AG04450 (cell line): ENCODE results near the gene TBC1D14. TPM values are rescaled to one million over a fixed set of nuclear protein-coding genes. Genes with fewer than 3 reads are reported as not detected.
"Not testable (repeated sequence)": the region's sequence is repeated elsewhere in the genome, so short reads cannot be mapped to it uniquely, and the experiment has no call there.

Experiments
- CTCF ChIA-PET: fragments of 300-600, 350-600 bp; formaldehyde crosslinking; extraction: SDS; loops from one replicate; lab custom pipeline; 2022; ENCODE audit warnings: antibody characterized with exemption, inconsistent platforms; lab: Charles Lee
- POLR2A ChIA-PET: fragments of 350-600 bp; formaldehyde crosslinking; extraction: SDS; loops from one replicate; lab custom pipeline; 2021; ENCODE audit warnings: antibody characterized with exemption, inconsistent platforms; lab: Yijun Ruan, JAX
- DNase-seq: peaks from one replicate; pipeline ENCODE4 v3.0.0-alpha.2; 2011; ENCODE audit warnings: low read depth, low spot score
- H3K27ac ChIP-seq: one replicate; pipeline ENCODE4 v1.5.1; 2012; ENCODE audit warnings: low read depth, low read length, control low read depth
- H3K27me3 ChIP-seq: one replicate; pipeline ENCODE4 v1.6.0; 2012; ENCODE audit warnings: low read length; ENCODE audit not compliant: control insufficient read depth, insufficient read depth
- H3K4me3 ChIP-seq: 2 replicates; pipeline ENCODE4 v1.5.1; 2011; ENCODE audit warnings: mild to moderate bottlenecking, low read depth, low read length, control low read depth
- H3K9me3 ChIP-seq: 2 replicates; pipeline ENCODE4 v1.5.1; 2012; ENCODE audit warnings: low read length; ENCODE audit not compliant: control insufficient read depth, insufficient read depth
- polyA plus RNA-seq: library from polyadenylated mRNA; depleted of rRNA; stranded (reverse); fragments of >200 nt; gene quantifications from 2 replicates; pipeline ENCODE4 v1.2.3, GENCODE V29; 2011
- TF ChIP-seq, protein P1 (sequence below): IDR thresholded peaks from 2 replicates; pipeline ENCODE4 v1.5.1; 2011; ENCODE audit warnings: low read depth, low read length, control low read depth, inconsistent platforms

TBC1D14 gene
- polyA plus RNA-seq, 1 experiment: 46.3 TPM

DNA sequence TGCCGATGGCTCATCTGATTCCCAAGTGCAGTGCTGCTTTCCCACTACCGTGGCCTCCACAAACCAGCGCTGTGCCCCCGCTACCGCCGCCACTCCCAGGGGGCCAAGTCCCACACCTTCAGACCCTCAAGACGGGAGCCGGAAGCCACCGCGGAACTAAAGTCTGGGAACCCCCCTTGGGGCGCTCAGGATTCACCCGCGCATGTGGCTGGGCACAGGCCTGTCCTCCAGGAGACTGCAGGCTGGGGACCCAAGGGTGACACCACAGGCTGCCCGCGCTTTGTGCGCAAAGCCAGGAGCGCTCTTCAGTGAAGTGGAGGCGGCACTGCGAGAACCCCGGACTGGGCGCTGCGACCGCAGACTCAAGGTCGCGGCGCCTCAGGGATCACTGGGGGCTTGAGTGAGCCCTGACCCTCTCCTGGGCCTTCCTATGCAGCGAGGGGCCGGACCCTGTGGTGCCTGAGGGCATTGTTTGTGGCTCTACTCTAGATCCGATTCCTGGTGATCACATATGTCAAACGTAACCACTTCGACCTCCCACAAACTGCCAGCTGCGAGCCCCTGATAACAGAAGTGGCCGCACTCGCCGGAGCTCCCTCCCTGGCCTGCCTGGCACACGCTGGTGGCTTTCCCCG, 20.4 kb upstream of the TBC1D14 start:
- TF ChIP-seq, protein P1, sequence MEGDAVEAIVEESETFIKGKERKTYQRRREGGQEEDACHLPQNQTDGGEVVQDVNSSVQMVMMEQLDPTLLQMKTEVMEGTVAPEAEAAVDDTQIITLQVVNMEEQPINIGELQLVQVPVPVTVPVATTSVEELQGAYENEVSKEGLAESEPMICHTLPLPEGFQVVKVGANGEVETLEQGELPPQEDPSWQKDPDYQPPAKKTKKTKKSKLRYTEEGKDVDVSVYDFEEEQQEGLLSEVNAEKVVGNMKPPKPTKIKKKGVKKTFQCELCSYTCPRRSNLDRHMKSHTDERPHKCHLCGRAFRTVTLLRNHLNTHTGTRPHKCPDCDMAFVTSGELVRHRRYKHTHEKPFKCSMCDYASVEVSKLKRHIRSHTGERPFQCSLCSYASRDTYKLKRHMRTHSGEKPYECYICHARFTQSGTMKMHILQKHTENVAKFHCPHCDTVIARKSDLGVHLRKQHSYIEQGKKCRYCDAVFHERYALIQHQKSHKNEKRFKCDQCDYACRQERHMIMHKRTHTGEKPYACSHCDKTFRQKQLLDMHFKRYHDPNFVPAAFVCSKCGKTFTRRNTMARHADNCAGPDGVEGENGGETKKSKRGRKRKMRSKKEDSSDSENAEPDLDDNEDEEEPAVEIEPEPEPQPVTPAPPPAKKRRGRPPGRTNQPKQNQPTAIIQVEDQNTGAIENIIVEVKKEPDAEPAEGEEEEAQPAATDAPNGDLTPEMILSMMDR: no peak
- DNase-seq: no peak
- ChIA-PET POLR2A (no interaction called here), CTCF (no interaction called here)
- Histone ChIP-seq H3K27ac (no peak overlapping the region), H3K27me3 (no peaks in the 10 kb centered on the region), H3K9me3 (peaks cover 31% of the 10 kb centered on the region), H3K4me3 (no peak overlapping the region)

DNA sequence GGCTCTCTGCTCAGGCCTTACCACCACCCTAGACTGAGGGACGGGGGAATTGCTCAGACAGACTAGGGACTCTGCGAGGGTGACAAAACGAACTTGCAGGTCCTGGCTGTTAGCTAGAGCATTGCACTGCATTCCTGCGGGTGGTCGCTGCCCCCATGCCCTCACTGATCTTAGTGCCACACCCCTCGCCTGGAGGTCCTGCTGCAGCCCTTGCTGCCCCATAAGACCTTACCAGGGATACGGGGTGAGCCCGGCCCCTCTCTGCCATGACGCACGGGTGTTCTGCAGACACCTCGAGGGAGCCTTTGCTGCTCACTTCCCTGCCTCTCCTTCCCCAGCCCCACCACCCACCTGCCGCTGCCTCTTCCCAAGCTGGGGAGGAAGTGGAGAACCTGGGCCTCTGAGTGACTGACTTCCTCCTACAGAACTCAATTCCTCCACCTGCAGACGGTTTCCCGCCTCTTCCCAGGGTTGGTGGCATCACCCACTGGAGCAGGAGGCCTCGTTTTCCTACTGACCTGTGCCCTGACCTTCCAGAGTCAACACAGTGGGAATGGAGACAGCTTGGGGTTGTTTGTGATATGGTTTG, 19.8 kb upstream of the TBC1D14 start:
- H3K27ac ChIP-seq: no peak overlapping the region
- ChIA-PET POLR2A (no interaction called here), CTCF (no interaction called here)
- peaks cover 31% of the 10 kb centered on the region for H3K9me3 ChIP-seq
- H3K4me3 ChIP-seq: no peak overlapping the region
- no peaks in the 10 kb centered on the region for H3K27me3 ChIP-seq
- TF ChIP-seq, protein P1: no peak
- DNase-seq: no peak

DNA sequence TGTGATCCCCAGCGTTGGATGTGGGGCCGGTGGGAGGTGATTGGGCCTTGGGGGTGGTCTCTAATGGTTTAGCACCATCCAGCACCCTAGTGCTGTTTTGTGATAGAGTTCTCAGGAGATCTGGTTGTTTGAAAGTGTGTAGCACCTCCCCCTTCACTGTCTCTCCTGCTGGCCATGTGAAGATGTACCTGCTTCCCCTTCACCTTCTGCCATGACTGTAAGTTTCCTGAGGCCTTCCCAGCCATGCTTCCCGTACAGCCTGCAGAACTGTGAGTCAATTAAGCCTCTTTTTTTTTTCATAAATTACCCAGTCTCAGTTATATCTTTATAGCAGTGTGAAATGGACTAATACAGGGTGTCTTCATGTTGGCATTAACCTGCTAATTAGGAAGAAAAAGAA, 19.3 kb upstream of the TBC1D14 start:
- CTCF ChIA-PET: no interaction called here
- no peak overlapping the region for H3K4me3 ChIP-seq
- TF ChIP-seq, protein P1: no peak
- no peaks in the 10 kb centered on the region for H3K27me3 ChIP-seq
- POLR2A ChIA-PET: no interaction called here
- no peak for DNase-seq
- no peak overlapping the region for H3K27ac ChIP-seq
- peaks cover 31% of the 10 kb centered on the region for H3K9me3 ChIP-seq

DNA sequence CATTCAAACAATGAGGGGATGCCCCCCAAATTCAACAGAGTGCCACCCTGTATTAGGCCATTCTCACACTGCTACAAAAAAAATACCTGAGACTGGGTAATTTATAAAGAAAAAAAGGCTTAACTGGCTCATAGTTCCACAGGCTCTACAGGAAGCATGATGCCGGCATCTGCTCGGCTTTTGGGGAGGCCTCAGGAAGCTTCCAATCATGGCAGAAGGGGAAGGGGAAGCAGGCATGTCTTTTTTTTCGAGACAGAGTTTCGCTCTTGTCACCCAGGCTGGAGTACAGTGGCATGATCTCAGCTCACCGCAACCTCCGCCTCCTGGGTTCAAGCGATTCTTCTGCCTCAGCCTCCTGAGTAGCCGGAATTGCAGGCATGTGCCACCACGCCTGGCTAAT, 18.7 kb upstream of the TBC1D14 start:
- H3K27ac ChIP-seq, DNase-seq, H3K27me3 ChIP-seq, H3K4me3 ChIP-seq, CTCF ChIA-PET: not testable (repeated sequence)
- H3K9me3 ChIP-seq: peaks cover 31% of the 10 kb centered on the region
- POLR2A ChIA-PET: interaction anchor here (0.9 kb wide), 1 partner anchor 96 kb away, joined by 4 read pairs; no protein-coding TSS in a partner anchor

DNA sequence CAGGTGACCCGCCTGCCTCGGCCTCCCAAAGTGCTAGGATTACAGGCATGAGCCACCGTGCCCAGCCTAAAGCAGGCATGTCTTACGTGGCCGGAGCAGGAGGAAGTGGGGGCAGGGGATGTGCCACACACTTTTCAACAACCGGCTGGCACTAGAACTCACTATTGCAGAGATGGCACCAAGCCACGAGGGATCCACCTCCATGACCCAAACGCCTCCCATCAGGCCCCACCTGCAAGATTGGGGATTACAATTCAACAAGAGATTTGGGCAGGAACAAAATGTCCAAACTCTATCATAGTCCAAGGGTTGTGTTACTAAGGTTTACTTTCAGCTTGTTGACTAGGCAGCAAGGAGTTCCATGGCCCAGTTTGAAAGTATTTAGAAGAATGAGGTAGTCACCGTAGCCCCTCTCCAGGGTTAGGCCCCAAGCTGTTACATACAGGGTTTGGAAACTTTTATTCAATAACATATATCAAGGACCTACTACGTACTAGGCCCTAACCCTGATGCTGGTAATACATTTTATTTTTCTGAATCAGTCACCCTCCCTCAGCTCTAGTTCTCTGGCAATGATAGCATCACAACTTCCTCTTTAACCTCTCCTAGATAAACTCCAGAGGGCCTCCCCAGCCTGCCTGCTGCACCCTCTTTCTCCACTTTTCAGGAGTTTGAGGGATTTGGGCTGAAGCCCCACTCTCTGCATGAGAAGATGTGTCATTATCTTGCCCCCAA, 18.0 kb upstream of the TBC1D14 start:
- DNase-seq: no peak
- CTCF ChIA-PET: interaction anchor here (0.6 to 0.9 kb wide), 2 partner anchors 17 to 54 kb away, joined by 4 read pairs; no protein-coding TSS in a partner anchor
- Histone ChIP-seq H3K4me3 (no peak overlapping the region), H3K27me3 (no peaks in the 10 kb centered on the region), H3K27ac (peak overlapping the region; percentile 96), H3K9me3 (peaks cover 31% of the 10 kb centered on the region)
- POLR2A ChIA-PET: interaction anchor here (0.6 to 1.4 kb wide), 4 partner anchors 17 to 95 kb away, joined by 3 to 5 read pairs (median 4); no protein-coding TSS in a partner anchor
- TF ChIP-seq, protein P1: no peak
